NCI-H2107 treated with DMSO at 0.1 percent for 48 hours (cell line): ENCODE data around the gene DNAH1.
"Not testable (repeated sequence)": the region's sequence is repeated elsewhere in the genome, so short reads cannot be mapped to it uniquely, and the experiment has no call there.

Experiments used
- DNase-seq: peaks from one replicate; lab custom pipeline; 2025; ENCODE audit not compliant: unreplicated experiment; lab: John Stamatoyannopoulos, UW

Gene DNAH1

DNA sequence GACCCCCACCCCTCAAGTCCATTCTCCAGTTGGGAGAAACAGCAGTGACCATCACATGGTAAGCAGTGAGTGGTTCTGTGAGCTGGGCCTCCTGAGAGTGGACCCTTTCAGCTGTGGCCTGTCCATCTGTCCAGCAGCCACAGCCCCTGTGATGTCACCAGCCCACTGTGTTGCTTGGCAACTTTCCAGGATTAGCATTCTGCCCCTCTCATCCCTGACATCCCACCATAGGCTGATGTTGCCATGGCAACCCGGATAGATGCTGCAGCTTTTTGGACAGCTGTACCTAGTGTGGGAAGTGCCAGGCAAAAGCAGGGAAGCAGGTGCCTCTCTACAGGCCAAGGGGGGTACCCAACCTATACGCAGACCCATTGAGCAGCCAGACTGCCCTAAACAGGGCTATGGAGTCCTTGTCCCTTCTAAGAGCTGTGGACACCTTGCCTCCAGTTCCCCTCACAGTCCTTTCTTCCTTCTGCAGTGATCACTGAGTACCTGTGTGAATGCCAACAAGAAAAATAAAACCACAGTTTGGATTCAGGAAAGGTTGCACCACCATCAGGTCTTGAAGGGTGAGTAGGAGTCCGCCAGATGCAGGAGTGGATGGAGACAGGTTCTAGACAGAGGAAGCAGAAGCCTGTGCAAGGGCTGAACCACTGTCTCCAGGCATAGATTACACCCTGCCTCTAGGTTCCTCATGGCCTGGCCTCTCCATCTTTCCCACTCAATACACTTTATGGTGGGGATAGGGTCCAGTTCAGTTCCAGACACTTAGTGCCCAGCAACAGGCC is at the start of gene DNAH1:
TSS of gene DNAH1 (plus strand) at position 343 of the 788 bp plus-strand sequence. CDS start 6,124 bp downstream, outside the sequence.
- no peak for DNase-seq

DNA sequence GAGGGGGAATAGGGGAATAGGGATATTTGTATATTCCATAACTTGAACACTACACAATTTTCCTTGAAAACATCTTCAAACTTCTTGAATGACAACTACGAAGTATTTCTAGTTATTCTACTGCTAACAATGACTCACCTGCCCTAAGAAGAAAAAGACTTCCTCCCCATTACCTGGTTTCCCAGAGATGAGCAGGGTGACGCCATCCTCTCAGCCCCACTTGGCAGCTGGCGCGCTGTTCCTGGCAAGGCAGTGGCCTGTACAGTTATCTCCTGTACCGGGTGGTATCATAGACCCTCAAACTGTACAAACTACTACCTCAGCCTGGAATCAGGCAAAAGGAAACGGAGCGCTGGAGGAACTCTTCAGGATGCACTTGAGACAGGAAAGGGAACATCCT is 48.1 kb upstream of the DNAH1 start:
- no peak for DNase-seq

DNA sequence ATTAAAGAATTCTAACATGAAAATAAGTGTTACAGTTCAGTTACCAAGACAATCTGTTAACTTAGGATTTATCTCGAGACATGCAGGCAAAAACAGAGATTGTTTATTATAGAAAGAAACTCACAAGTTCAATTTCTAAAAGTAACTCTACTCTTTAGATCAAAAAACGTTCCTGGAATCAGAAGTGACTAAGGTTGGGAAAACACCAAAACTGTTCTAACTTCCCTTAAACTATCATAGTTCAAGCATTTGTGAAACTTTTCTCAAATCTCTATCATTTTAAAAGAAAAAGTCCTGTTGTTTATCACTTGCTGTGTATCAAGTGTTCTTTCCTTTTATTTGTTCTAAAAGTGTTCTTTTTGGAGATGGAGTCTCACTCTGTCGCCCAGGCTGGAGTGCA is 46.3 kb upstream of the DNAH1 start:
- DNase-seq = no peak

DNA sequence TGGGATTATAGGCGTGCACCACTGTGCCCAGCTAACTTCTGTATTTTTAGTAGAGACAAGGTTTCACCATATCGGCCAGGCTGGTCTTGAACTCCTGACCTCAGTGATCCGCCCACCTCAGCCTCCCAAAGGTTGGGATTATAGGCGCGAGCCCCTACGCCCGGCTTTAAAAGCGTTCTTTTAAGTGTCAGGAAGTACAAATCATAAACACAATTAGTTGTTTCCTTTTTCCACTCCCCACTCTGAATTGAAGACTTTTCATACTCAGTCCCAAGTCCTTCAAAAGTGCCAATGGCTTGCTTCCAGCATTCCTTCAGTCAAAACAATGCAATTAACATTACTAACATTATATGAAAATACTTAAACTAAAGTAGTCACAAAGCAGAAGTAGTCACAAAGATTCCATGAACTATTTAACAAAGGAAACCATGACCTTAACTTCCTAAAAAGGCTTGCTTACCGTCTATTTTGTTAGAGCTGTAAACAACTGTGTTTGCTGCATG is 45.8 kb upstream of the DNAH1 start:
- DNase-seq = no peak

DNA sequence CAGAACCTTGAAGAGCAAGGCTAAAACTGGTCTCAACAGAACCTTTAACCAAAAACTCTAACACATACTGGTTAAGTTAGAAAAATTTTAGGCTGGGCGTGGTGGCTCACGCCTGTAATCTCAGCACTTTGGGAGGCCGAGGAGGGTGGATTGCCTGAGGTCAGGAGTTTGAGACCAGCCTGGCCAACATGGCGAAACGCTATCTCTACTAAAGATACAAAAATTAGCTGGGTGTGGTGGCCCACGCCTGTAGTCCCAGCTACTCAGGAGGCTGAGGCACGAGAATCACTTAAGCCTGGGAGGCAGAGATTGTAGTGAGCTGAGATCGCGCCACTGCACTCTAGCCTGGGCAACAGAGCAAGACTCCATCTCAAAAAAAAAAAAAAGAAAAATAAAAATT is 43.9 kb upstream of the DNAH1 start:
- DNase-seq = not testable (repeated sequence)

DNA sequence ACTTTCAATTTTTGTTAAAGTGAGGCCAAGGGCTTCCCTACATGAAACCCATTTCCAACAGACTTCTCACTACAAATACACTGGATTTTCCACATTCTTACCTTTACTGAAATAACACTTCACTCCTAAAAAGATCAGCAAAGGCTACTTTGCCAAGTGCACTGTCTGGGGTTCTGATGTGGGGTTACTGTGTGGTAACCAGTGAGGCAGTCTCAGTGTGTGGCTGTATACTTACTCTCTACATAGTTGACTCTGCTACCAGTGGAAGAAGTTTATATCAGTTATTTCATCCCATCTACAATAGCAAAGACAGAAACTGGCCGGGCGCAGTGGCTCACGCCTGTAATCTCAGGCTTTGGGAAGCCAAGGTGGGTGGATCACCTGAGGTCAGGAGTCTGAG is 43.3 kb upstream of the DNAH1 start:
- DNase-seq = no peak

DNA sequence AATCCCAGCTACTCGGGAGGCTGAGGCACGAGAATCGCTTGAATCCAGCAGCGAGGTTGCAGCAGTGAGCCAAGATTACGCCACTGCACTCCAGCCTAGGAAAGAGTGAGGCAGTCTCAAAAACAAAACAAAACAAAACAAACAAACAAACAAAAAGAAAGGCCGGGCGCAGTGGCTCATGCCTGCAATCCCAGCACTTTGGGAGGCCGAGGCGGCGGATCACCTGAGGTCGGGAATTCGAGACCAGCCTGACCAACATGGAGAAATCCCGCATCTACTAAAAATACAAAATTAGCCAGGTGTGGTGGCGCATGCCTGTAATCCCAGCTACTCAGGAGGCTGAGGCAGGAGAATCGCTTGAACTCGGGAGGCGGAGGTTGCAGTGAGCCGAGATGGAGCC is 41.3 kb upstream of the DNAH1 start:
- DNase-seq = not testable (repeated sequence)

DNA sequence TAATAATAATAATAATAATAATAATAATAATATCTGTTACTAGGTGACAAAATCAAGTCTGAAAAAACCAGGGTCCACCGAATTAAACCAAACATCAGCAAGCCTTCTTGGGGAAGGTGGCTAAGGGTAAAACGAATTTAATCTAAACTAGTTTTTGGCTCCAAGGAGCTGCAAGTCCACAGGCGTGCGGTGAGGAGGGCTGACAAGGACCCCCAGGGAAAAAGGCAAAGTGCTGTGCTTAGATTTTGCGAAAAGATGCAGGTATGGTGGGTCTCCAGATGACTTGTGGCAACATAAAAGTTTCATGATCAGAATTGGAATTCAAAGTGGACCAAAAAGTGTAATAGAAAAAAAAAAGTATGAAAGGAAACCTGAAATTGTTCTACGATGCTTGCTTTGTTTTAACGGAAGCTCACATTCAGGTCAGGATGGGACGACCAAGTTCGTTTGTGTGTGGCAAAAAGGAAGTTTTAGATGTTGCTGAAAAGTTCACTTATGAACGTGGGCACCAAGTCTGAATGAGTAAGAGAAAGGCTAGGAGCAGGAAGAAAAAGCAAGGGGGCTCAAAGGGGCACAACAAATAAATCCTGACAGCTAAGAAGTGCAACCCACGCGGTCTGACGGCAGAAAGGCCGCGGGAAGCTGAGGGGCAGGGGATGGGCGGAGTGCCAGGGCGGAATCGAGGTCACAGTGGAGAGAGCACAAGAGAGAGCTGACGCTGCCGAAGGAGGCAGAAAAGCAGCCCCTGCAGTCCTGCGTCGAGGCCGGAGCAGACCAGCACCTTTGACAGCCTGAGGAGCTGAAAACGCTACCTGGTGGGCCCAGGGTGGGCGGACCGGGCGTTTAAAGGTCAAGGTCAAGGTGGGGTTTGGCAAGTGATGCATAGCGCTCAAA is 38.8 kb upstream of the DNAH1 start:
- peak; percentile 29 for DNase-seq

DNA sequence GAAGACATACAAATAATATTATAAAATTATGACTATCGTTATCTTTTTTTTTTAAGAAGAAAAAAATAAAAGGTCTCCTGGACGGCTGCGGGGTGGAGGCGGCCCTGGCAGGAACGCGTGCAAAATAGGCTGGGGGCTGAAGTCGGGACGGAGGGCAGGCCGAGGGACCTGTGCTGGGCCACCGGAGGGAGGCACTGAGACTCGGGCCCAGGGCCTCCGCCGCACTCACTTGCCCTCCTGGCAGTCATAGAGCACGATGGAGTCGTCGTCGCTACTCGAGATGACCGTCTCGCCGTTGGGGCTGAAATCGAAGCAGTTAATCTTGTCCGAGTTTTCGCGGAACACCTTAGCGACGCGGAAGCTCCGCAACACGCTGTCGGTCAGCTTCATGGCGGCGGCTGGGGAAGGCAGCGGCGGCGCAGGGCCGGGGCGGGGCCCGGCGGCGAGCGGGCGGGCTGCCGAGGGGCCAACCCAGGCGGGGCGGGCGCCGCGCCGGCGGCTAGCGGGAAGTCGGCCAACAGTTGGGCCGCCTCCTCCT is 38.1 kb upstream of the DNAH1 start:
- no peak for DNase-seq

DNA sequence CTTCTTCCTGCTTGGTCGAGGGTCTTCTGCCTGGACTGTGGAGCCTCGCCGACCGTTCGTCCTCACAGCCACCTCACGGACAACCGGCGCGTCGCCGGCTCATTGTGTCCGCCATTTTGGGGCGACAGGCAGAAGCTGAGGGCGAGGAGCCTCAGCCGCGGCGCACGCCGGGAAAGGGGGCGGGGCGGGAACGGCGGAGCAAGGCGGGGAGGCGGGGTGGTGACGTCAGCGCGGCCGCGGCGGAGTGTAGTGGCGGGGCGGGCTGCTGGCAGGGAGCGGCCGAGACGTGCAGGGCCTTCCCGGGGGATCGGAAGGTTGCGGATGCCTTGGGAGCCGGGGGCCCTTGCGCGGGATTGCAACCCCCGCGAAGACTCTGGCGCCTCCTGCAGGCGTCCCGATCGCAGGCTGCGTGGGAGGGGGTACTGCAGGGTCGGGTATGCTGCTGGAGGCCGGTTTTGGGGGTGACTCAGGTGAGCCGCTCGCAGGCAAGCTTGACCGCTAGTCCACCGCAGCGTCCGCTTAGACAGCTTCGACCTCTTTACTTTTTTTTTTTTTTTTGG is 37.5 kb upstream of the DNAH1 start, which contains the start of gene WDR82:
TSS of gene WDR82 (minus strand) at position 140 of the 560 bp plus-strand sequence. CDS start 288 bp downstream, outside the sequence.
- peak; percentile 61 for DNase-seq

DNA sequence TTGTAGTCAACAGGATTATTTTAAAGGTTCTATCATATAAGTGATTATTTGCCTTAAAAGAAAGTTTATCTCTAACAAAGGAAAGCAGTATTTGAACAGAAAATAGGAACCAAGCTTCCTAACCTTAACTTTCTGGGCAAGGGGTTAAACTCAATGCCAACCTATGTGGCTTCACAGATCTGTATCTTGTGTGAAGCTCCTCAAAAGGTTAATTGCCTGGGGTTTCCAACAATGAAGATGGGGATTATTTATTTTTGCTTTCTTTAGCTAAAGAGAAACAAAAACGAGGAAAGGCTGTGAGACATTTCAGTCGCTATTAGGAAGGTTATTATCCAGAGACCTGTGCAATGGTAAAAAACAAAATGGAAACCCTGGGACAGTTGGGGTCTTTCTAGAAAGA is 36.5 kb upstream of the DNAH1 start:
- DNase-seq = no peak

DNA sequence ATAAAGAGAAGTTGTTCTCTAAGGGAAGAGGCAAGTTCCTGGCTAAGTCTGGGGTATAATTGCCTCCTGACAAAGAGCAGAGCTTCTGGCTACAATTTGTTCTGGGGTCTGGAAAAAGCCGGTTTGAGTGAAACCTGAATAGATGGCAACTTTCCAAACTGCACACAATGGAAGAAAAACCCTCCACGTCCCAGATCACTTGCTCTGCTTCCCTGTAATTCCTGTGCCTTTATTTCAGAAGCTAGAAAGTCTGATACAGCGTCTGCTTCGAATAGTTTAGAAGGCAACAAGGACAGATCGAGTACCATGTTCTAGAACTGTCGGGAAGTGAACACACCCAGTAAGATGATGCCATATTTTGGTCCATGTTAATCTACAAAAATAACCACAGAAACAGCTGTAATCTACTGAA is 36.1 kb upstream of the DNAH1 start:
- DNase-seq = peak; percentile 83

DNA sequence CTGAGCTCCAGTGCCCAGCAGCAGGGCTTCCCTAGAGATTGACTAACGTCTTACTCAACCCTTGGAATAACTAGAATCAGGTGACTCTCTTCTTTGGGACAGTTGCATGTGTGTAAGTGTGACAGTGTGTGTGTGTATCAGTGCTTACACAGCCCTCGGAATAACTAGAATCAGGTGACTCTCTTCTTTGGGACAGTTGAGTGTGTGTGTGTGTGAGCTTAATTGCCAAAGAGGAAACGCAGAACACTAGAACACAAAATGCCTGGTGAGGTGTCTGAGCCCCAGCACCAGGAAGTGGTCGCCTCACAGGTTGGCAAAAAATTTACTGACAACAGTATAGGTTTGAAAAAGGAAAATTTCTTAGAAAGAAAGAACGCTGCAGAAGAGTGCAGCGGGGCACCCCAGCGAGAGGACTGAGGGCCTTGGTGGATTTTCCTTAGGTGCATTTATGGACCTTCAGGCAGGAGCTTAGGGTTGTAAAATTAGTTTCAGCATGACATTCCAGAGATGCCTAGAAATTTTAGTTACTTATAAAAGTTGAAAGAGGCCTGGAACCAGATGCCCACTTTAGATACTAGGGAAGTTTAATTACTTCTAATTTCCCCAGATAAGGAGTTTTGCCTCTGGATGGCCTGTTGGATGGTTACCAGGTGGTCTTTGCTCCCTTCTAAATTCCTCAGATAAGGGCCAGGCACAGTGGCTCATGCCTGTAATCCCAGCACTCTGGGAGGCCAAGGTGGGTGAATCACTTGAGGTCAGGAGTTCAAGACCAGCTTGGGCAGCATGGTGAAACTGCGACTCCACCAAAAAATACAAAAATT is 33.9 kb upstream of the DNAH1 start:
- DNase-seq = no peak

DNA sequence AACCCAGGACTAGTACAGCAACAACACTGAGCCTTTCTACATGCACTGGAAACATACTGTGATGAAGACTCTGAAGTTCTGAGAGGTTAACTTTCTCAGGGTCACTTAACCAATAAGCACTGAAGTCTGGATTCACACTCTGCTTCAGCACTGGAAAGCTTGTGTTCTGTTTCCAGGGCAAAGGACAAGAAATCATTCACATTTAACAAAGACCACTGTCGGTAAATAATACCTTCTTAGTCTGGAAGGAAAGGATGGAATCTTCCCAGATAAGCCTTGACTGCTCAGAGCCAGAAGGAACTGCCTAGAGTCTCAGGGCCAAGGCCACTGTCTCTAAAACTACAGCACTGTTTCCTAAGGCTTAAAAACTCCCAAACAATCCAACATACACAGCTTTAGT is 32.8 kb upstream of the DNAH1 start:
- no peak for DNase-seq

DNA sequence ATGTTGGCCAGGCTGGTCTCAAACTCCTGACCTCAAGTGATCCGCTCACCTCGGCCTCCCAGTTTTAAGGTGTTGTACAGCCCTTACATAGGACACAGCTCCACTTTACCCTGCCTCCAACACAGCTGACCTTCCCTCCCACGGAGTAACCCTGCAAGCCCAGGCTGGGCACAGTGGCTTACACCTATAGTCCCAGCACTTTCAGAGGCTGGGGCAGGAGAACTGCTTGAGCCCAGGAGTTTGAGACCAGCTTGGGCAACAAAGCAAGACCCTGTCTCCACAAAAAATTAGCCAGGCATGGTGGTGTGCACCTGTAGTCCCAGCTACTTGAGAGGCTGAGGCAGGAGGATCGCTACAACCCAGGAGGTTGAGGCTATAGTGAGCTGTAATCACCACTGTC is 32.1 kb upstream of the DNAH1 start:
- not testable (repeated sequence) for DNase-seq

DNA sequence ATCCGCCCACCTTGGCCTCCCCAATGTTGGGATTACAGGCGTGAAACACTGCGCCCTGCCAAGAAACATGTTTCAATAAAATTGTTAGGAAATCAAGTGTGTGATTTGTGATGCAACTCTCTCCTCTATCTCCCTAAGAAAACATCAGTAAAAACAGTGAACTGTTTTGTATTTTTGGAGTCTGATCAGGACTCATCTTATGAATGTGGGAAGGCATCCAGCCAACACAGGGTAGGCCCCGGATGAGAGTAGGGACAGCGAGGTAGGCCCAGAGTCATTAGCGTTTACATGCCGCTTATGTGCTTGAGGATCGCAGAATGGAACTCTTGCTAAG is 29.4 kb upstream of the DNAH1 start:
- no peak for DNase-seq

DNA sequence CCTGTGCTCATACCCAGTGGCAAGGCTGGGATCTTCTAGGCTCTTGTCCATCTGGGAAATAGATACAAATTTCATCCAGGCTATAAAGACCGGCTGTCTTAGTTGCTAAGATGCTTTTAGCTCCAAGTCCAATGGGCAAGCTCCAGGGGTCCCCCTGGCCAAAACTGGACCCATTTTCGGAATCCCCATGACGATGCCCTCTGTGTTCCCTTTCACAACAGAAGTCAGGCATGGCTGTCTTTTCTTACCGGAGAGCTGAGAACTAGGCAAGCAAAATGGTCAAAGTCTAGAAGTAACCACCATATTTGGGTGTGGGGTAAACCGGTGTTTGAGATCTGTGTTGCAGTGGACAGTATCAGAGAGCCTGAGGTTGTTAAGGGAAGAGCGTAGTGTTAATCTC is 27.4 kb upstream of the DNAH1 start:
- DNase-seq = no peak

DNA sequence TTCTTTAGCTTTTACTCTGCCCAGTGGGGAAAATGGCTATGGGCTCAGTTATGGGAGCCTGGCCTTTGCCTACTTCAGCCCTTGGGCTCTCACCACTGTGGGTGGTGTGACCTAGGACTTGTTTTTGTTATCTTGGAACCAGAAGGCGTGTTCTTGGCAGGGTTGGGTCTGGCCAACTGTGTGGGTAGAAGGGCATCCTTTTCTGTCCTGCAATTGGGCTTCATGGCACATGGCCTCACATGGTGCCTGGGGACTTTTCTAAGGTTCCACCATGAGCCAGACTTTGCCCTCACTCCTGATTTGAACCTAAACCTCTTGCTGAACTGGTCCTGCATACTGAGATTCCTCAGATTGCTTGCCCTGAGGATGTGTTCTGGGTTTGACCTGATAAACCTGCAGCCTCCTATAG is 26.8 kb upstream of the DNAH1 start:
- no peak for DNase-seq

DNA sequence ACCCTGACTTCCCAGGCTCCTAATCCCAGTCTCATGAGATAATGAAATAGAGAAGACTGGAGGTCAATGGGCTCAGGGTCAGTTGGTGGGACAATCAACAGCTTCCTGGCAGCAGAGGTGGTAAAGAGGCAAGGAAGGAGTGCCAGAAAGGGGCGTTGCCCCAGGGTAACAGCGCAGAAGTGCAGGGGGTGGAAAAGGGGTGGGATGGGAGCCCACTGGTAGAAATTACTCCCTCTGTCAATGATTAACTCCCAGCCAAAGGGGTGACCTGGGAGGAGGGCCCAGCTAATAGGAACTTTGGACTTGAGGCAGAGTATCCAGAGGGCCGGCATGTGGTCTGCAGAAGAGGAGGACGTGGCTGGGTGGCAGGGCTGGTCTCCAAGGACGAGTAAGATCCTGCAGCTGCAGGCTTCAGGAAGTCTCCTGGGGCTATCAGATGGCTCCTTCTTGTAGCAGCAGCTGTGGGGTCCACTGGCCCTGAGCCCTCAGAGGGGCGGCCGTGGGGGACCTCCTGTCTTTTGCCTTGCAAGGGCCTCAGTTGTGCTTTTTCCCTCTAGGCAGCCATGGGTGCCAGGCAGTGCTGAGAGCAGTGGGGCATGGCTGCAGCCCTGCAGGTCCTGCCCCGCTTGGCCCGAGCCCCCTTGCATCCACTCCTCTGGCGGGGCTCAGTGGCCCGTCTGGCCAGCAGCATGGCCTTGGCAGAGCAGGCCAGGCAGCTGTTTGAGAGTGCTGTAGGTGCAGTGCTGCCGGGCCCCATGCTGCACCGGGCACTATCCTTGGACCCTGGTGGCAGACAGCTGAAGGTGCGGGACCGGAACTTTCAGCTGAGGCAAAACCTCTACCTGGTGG is 26.1 kb upstream of the DNAH1 start:
- DNase-seq = no peak
